ENCODE data around the gene ADCY7. TPM values are rescaled to one million over a fixed set of nuclear protein-coding genes. Genes with fewer than 3 reads are reported as not detected.

Gene ADCY7
- total and polyA plus RNA-seq, 2 donors from 2014 or later: 0.86 to 40.5 TPM

DNA sequence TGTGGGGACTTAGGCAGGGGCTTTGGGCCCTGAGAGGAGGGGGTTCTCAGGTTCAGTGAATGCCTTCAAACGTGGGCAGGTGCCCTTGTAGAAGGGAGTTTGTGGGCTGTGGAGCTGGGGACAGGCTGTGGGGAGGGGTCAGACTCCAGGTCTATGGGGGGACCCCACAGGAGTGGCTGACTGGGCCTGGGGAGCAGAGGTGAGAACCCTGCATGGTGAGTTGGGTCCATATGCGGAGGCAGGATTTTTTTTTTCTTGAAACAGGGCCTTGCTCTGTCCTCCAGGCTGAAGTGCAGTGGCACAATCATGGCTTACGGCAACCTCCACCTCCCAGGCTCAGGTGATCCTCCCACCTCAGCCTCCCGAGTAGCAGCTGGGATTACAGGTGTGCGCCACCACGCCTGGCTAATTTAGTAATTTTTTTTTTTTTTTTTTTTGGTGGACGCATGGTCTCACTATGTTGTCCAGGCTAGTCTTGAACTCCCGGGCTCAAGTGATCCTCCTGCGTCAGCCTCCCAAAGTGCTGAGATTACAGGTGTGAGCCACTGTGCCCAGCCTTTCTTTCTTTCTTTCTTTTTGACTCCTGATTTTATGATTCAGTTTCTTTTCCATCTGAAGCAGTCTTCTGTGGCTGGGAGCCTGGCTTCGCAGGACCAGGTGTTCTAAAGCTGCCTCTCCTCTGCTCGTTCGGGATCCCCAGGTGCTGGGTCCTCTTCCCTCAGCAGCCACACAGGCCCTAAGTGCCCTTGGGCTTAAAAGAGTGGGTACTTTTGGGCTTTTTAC, 19.0 kb upstream of the ADCY7 start:
- FAIRE-seq (no peak), DNase-seq (no peak)

DNA sequence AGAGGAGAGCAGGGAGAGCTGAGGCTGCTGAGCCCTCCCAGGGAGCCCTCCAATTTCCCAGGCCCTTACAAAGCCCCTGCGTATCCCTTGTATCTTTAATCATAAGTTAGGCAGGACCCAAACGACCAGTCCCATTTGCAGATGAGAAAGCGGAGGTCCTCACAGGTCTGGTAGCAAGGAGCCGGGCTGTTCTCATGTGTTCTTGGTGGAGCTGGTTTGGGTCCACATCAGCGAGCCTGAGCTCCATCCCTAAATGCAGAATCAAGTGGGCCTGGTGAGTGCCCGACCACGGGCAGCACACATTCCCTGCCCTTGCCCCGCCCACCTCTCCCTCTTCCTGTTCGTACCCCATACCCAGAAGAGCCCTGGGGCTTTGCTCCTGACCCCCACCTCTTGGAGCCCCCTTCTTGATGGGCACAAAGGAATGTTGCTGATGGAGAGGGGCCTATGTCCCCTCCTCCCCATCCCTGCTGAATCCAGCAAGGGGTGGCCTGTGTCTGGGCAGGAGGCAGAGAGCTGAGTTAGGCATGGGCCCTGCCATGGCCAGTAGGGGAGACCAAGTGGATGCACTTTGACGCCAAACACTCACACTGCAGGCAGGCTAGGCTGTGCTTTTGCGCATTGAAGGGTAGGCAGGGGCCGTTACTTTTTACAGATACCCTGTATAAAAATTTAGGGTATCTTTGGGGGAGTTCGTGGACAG, 18.3 kb upstream of the ADCY7 start:
- TF ChIP-seq CTCF (IDR thresholded peaks at IDR 0.05; ENCODE audit: borderline replicate concordance, extremely low read depth, insufficient read depth): no peak
- H3K27ac ChIP-seq (ENCODE audit: low read depth in 2 of 2, low read length in 2 of 2): no peak overlapping the region
- peaks cover 0 to 7% (median 0%) of the 10 kb centered on the region in 3 donors for H3K4me1 ChIP-seq (ENCODE audit: control insufficient read depth in 2 of 3, insufficient read depth in 2 of 3, low read depth in 1 of 3, low read length in 3 of 3)

More for the DNA sequence above, 19.0 kb upstream of the ADCY7 start:
- Histone ChIP-seq H3K27me3 (ENCODE audit: control insufficient read depth, insufficient read depth, low read length) (no peaks in the 10 kb centered on the region), H3K9ac (ENCODE audit: low read length in 3 of 3) (no peak overlapping the region), H3K36me3 (ENCODE audit: control insufficient read depth in 2 of 3, insufficient read depth in 3 of 3, low read length in 3 of 3) (no peaks in the 10 kb centered on the region), H3K4me1 (ENCODE audit: control insufficient read depth in 2 of 3, insufficient read depth in 2 of 3, low read depth in 1 of 3, low read length in 3 of 3) (peaks cover 0 to 7% (median 0%) of the 10 kb centered on the region in 3 donors), H3K27ac (ENCODE audit: low read depth in 2 of 2, low read length in 2 of 2) (no peak overlapping the region), H3K9me3 (ENCODE audit: control insufficient read depth in 2 of 3, insufficient read depth in 1 of 3, low read length in 3 of 3) (no peaks in the 10 kb centered on the region), H3K4me3 (ENCODE audit: low read length in 3 of 3) (no peak overlapping the region)
- intact Hi-C loops (cut with DNase I): no loop called here
- TF ChIP-seq CTCF (IDR thresholded peaks at IDR 0.05; ENCODE audit: borderline replicate concordance, extremely low read depth, insufficient read depth): no peak

DNA sequence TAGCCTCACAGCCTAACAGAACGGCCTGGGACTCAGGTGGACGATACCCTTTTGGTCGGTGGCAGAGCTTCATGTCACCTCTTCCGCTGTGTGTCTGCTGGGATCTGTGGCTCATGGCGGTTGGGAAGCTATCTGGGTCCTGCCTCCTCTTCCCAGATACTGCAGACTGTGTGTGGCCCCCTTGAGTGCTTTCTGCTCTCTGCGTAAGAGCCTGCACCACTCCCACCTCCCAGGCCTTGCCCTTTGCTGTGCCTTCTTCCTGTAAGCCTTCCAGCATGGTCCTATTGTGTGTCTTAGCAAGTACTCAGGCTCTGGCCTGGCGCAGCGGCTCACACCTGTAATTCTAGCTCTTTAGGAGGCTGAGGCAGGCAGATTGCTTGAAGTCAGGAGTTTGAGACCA, 17.5 kb upstream of the ADCY7 start:
- Histone ChIP-seq H3K9me3 (ENCODE audit: control insufficient read depth in 2 of 3, insufficient read depth in 1 of 3, low read length in 3 of 3) (no peaks in the 10 kb centered on the region), H3K4me1 (ENCODE audit: control insufficient read depth in 2 of 3, insufficient read depth in 2 of 3, low read depth in 1 of 3, low read length in 3 of 3) (peaks cover 0 to 7% (median 0%) of the 10 kb centered on the region in 3 donors), H3K27me3 (ENCODE audit: control insufficient read depth, insufficient read depth, low read length) (no peaks in the 10 kb centered on the region), H3K27ac (ENCODE audit: low read depth in 2 of 2, low read length in 2 of 2) (no peak overlapping the region), H3K4me3 (ENCODE audit: low read length in 3 of 3) (no peak overlapping the region), H3K9ac (ENCODE audit: low read length in 3 of 3) (no peak overlapping the region), H3K36me3 (ENCODE audit: control insufficient read depth in 2 of 3, insufficient read depth in 3 of 3, low read length in 3 of 3) (no peaks in the 10 kb centered on the region)
- intact Hi-C loops (cut with DNase I): no loop called here
- DNase-seq: no peak
- no peak for TF ChIP-seq CTCF (IDR thresholded peaks at IDR 0.05; ENCODE audit: borderline replicate concordance, extremely low read depth, insufficient read depth)
- FAIRE-seq: no peak

More for the DNA sequence above, 18.3 kb upstream of the ADCY7 start:
- Histone ChIP-seq H3K4me3 (ENCODE audit: low read length in 3 of 3) (no peak overlapping the region), H3K9ac (ENCODE audit: low read length in 3 of 3) (no peak overlapping the region), H3K27me3 (ENCODE audit: control insufficient read depth, insufficient read depth, low read length) (no peaks in the 10 kb centered on the region), H3K9me3 (ENCODE audit: control insufficient read depth in 2 of 3, insufficient read depth in 1 of 3, low read length in 3 of 3) (no peaks in the 10 kb centered on the region), H3K36me3 (ENCODE audit: control insufficient read depth in 2 of 3, insufficient read depth in 3 of 3, low read length in 3 of 3) (no peaks in the 10 kb centered on the region)
- FAIRE-seq (no peak), DNase-seq (no peak)
- intact Hi-C loops (cut with DNase I): no loop called here

All from kidney (tissue), 14 donors.